Anterior cingulate cortex (tissue), 58 donors: Measurements from ENCODE around the gene CD40LG.

ENCODE experiments used
- DNase-seq, 58 donors: peaks; one replicate each; lab custom pipeline; 2025; lab: John Stamatoyannopoulos, UW

The CD40LG gene

GRCh38 chrX:136646602-136647239, 1.2 kb upstream of the CD40LG start:
- no peak for DNase-seq

DNA sequence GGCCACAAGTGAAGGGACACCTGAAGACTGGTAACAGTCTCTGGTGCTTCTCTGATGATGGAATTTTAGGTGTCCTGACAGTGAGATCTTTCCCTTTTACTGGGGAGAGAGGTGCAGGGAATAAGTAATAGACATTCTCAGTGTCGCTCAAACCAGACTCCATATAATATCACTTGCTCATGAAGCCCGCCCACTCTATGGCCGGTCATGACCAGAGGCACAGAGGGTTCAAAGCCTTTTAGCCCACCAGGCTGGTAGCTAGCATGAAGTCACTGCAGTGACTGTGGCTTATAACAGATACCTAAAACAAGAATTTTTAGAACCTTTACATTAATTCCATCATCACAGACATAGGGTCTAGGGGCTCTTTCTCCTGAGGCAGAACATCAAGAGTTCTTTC, 2.9 kb downstream of the CD40LG start:
- no peak for DNase-seq

- no peak for DNase-seq
Observed at GRCh38 chrX:136652822-136653723, 5.1 kb downstream of the CD40LG start.

- no peak for DNase-seq
Observed at GRCh38 chrX:136656361-136656964, 8.5 kb downstream of the CD40LG start.

DNA sequence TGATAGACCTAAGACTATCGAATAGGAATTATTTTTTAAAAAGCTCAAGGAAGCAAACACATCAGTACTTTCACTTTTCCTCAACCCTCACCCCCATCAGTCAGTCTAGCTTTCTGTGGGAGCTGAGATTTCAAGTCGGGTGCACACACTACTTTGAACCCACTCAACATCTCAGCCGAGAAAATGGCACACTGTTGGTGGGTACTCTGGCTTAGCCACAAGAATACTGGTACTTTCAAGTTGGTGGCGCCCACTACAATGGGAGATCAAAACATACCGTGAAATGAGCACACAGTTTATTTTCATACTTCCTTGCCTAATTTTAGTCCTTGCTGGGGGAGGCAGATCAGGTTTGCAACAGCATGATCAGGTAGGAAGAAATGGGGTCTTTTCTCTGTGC, 10.2 kb downstream of the CD40LG start:
- no peak for DNase-seq

DNA sequence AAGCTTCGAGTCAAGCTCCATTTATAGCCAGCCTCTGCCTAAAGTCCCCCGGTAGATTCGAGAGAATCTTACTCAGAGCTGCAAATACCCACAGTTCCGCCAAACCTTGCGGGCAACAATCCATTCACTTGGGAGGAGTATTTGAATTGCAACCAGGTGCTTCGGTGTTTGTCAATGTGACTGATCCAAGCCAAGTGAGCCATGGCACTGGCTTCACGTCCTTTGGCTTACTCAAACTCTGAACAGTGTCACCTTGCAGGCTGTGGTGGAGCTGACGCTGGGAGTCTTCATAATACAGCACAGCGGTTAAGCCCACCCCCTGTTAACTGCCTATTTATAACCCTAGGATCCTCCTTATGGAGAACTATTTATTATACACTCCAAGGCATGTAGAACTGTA, 11.2 kb downstream of the CD40LG start:
- no peak for DNase-seq

GRCh38 chrX:136660896-136661295, 12.9 kb downstream of the CD40LG start:
- no peak for DNase-seq

- no peak for DNase-seq
Observed at GRCh38 chrX:136662104-136662503, 14.1 kb downstream of the CD40LG start.

DNA sequence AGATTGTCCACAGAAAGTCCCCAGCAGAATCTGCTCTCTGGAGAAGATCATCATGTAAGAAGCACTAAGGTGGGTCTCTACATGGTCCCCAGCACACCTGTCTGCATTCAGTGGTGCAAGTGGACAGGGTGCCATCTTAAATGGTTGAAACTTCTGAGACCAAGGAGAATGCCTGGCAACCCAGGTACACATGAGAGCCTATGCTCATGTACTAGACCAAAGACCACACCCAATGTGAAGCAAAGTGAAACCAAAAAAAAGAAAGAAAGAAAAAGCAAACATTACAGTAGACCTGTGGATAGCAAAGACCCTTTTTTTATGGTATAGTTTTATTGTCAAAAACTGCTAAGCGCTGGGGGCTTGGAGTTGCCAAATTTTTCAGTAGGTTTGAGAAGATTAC, 15.0 kb downstream of the CD40LG start:
- no peak for DNase-seq

DNA sequence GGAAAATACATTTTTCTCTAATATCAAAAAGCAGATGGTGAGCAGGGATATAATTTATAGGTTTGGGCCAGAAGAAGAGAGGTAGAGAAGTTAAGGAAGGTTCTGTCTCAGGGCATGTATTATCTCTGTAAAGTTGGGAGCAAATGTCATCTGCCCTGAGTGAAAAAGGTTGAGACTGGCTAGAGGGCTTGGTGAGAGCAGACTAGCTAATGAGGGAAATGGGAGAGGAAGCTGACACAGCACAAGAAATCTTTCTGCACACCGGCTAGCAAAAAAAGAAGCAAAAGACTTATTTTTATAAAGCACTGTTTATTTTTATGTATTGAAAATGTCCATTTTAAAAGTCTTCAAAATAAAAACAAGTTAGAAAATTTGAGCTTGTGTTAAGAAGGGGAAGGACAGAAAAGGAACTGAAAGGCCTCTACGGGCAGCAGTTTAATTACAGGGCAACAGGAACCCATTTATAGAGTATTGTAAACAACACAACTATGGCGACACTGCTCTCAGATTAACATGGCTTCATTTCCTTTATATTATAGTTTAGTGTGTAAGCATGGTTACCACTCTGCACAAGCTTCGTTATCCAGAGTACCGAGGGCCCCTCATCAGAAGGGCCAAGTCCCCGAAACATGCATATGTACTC, 17.4 kb downstream of the CD40LG start:
- no peak for DNase-seq

- DNase-seq = no peak
Observed at GRCh38 chrX:136666088-136666487, 18.1 kb downstream of the CD40LG start.

GRCh38 chrX:136667446-136668168, 19.6 kb downstream of the CD40LG start:
- no peak for DNase-seq

- DNase-seq = no peak
Observed at GRCh38 chrX:136671006-136671610, 23.1 kb downstream of the CD40LG start.

- DNase-seq = no peak
Observed at GRCh38 chrX:136674270-136674985, 26.5 kb downstream of the CD40LG start.

GRCh38 chrX:136679531-136679930, 31.6 kb downstream of the CD40LG start:
- peak in 1 of 58 donors; percentile 13 for DNase-seq

DNA sequence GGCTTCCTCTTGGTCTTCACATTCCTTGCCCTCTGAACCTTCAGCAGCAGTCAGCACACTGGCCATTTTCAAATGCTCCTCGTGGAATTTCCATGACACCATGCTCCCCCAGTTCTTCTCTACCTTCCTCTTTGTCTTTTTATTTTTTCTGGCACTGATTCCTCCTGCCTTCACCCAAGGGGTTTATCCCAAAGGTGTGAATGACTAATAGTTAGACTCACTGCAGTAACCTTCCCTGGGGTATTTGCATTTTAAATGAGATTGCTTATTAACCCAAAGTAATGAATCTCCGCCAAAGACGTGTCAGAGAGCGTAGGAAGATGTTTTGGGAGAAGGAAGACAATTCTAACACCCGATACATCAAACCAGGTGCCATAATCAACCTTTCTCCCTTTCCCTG, 36.2 kb downstream of the CD40LG start:
- no peak for DNase-seq

DNA sequence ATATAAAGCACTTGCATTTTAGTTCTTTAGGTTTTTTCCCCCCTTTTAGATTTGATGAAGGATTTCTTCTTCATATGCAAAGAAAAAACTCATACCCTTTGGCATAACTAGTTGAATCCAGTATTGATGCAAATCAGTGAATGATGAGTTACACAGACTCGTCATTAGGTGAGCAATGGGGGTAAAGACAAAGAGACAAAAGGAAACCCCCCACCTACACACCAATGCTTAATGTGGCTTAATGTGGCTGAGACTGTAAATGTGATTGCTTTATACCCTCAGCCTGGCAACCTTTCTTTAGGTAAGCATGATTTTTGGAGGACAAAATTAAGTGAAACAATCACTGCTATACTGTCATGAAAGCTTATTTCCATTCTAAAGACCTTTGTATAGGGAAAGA, 39.5 kb downstream of the CD40LG start:
- no peak for DNase-seq

GRCh38 chrX:136689436-136689835, 41.5 kb downstream of the CD40LG start:
- no peak for DNase-seq
